ENCODE results near the gene SPTBN5.

Gene SPTBN5

GRCh38 chr15:41901431-41901830, 7.6 kb upstream of the SPTBN5 start:
- TF ChIP-seq ZNF274 (IDR thresholded peaks at IDR 0.05; ENCODE audit: low read depth, low read length) = no peak
- H3K4me3 ChIP-seq (ENCODE audit: low read length) = no peak overlapping the region

GRCh38 chr15:41900526-41901380, 6.9 kb upstream of the SPTBN5 start:
- no peak overlapping the region for H3K4me3 ChIP-seq (ENCODE audit: low read length)
- TF ChIP-seq ZNF274 (IDR thresholded peaks at IDR 0.05; ENCODE audit: low read depth, low read length) = no peak

GRCh38 chr15:41899854-41900442, 6.1 kb upstream of the SPTBN5 start:
- no peak for TF ChIP-seq ZNF274 (IDR thresholded peaks at IDR 0.05; ENCODE audit: low read depth, low read length)
- H3K4me3 ChIP-seq (ENCODE audit: low read length) = no peak overlapping the region

- no peak for TF ChIP-seq ZNF274 (IDR thresholded peaks at IDR 0.05; ENCODE audit: low read depth, low read length)
- no peak overlapping the region for H3K4me3 ChIP-seq (ENCODE audit: low read length)
Observed at GRCh38 chr15:41897363-41897799, 3.5 kb upstream of the SPTBN5 start.

- no peak overlapping the region for H3K4me3 ChIP-seq (ENCODE audit: low read length)
- no peak for TF ChIP-seq ZNF274 (IDR thresholded peaks at IDR 0.05; ENCODE audit: low read depth, low read length)
Observed at GRCh38 chr15:41896566-41896965, 2.7 kb upstream of the SPTBN5 start.

GRCh38 chr15:41895957-41896356, 2.1 kb upstream of the SPTBN5 start:
- H3K4me3 ChIP-seq (ENCODE audit: low read length) = no peak overlapping the region
- TF ChIP-seq ZNF274 (IDR thresholded peaks at IDR 0.05; ENCODE audit: low read depth, low read length) = no peak

- TF ChIP-seq ZNF274 (IDR thresholded peaks at IDR 0.05; ENCODE audit: low read depth, low read length) = no peak
- no peak overlapping the region for H3K4me3 ChIP-seq (ENCODE audit: low read length)
Observed at GRCh38 chr15:41895491-41895890, 1.6 kb upstream of the SPTBN5 start.

GRCh38 chr15:41894791-41895463, 1.1 kb upstream of the SPTBN5 start:
- no peak overlapping the region for H3K4me3 ChIP-seq (ENCODE audit: low read length)

GRCh38 chr15:41894251-41894790, 468 bp upstream of the SPTBN5 start:
- no peak overlapping the region for H3K4me3 ChIP-seq (ENCODE audit: low read length)
- no peak for TF ChIP-seq ZNF274 (IDR thresholded peaks at IDR 0.05; ENCODE audit: low read depth, low read length)

More at GRCh38 chr15:41894791-41895463, 1.1 kb upstream of the SPTBN5 start:
- TF ChIP-seq ZNF274 (IDR thresholded peaks at IDR 0.05; ENCODE audit: low read depth, low read length) = no peak

GRCh38 chr15:41892621-41893421, 1.0 kb downstream of the SPTBN5 start:
- TF ChIP-seq ZNF274 (IDR thresholded peaks at IDR 0.05; ENCODE audit: low read depth, low read length) = no peak
- no peak overlapping the region for H3K4me3 ChIP-seq (ENCODE audit: low read length)

GRCh38 chr15:41891946-41892345, 1.9 kb downstream of the SPTBN5 start:
- H3K4me3 ChIP-seq (ENCODE audit: low read length) = no peak overlapping the region
- TF ChIP-seq ZNF274 (IDR thresholded peaks at IDR 0.05; ENCODE audit: low read depth, low read length) = no peak

GRCh38 chr15:41891226-41891625, 2.6 kb downstream of the SPTBN5 start:
- TF ChIP-seq ZNF274 (IDR thresholded peaks at IDR 0.05; ENCODE audit: low read depth, low read length) = no peak
- no peak overlapping the region for H3K4me3 ChIP-seq (ENCODE audit: low read length)

- TF ChIP-seq ZNF274 (IDR thresholded peaks at IDR 0.05; ENCODE audit: low read depth, low read length) = no peak
- H3K4me3 ChIP-seq (ENCODE audit: low read length) = no peak overlapping the region
Observed at GRCh38 chr15:41890050-41890690, 3.7 kb downstream of the SPTBN5 start.

All from GM08714 (cell line).